GM04503 (cell line): Measurements from ENCODE around the gene PLOD3.
"Not testable (repeated sequence)": the region's sequence is repeated elsewhere in the genome, so short reads cannot be mapped to it uniquely, and the experiment has no call there.

Experiments used
- DNase-seq: peaks from one replicate; pipeline ENCODE4 v3.0.0-alpha.2; 2012; ENCODE audit warnings: low read depth

Gene PLOD3, protein sequence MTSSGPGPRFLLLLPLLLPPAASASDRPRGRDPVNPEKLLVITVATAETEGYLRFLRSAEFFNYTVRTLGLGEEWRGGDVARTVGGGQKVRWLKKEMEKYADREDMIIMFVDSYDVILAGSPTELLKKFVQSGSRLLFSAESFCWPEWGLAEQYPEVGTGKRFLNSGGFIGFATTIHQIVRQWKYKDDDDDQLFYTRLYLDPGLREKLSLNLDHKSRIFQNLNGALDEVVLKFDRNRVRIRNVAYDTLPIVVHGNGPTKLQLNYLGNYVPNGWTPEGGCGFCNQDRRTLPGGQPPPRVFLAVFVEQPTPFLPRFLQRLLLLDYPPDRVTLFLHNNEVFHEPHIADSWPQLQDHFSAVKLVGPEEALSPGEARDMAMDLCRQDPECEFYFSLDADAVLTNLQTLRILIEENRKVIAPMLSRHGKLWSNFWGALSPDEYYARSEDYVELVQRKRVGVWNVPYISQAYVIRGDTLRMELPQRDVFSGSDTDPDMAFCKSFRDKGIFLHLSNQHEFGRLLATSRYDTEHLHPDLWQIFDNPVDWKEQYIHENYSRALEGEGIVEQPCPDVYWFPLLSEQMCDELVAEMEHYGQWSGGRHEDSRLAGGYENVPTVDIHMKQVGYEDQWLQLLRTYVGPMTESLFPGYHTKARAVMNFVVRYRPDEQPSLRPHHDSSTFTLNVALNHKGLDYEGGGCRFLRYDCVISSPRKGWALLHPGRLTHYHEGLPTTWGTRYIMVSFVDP

DNA sequence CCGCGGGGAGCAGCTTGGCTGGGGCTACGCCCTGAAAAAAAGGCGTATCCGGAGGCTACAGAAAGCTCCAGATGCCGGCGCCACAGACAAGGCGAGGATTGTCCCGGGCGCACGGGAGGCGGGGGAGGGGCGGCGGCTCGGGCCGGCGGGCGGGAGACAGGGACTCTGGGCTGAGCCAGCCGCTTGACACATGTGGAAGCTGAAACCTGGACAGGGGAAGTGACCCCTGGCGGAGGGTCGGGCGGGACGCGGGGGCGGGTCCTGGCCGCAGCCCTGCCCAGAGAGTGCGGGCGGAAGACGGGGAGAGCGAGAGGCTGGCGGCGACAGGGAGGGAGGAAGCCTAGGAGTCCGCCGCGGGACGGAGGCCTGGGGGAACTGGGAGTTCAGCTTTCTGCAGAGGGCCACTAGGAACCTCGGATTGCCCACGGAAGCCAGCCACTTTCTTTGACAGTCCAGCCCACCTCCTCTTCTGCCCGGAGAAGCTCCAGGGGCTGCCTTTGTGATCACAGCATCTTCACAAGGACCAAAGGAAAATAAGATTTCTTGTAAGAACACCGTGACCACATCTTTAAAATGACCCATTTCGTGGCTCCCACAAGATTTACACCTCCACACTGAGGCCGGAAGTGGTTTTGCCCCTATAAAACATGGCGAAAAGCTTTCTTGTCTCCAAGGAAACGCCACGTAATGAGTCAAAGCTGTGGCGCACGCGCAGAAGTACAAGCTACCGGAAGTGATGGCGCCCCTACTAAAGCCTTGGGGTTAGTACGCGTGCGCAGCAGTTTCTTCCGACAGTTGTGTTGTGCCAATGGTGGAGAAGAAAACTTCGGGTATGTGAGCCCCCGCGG is at the start of gene PLOD3, which contains the start of gene ZNHIT1:
Gene PLOD3, minus strand, starts transcription at position 194 of the 848 bp plus-strand sequence. CDS start 307 bp downstream, outside the sequence.
Gene ZNHIT1, plus strand, starts transcription at position 778 of the 848 bp plus-strand sequence. Its CDS starts 31 bp downstream, at position 809.
- DNase-seq = peak; percentile 86

DNA sequence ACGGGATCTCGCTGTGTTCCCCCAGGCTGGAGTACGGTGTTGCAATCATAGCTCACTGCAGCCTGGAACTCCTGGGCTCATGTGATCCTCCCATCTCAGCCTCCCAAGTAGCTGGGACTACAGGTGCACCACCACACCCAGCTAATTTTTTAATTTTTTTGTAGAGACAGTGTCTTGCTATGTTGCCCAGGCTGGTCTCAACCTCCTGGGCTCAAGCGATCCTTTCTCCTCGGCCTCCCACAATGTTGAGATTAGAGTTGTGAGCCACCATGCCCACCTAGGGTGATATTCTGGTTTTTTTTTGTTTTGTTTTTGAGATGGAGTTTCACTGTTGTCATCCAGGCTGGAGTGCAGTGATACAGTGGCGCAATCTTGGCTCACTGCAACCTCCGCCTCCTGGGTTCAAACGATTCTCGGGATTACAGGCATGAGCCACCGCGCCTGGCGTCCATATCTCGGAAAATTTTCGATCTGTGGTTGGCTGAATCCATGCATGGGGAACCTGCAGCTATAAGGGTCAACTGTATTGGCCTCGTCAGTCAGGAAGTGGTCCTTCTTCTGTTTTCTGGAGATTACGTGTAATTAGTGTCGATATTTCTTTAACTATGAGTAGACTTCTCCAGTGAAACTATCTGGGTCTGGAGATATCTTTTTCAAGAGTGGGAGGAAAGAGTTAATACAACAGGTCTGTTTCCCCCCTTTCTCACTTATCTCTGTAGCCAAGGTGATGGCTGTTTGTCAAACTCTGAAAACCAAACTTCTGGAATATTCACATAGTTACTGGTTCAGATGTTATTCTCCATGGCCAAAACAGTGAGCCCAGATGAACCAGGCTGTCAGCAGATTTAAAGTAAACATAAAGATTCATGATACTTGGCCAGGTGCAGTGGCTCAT is 48.5 kb upstream of the PLOD3 start:
- no peak for DNase-seq

- not testable (repeated sequence) for DNase-seq
These were observed 46.8 kb upstream of the PLOD3 start for GRCh38 chr7:101264102-101264706.

DNA sequence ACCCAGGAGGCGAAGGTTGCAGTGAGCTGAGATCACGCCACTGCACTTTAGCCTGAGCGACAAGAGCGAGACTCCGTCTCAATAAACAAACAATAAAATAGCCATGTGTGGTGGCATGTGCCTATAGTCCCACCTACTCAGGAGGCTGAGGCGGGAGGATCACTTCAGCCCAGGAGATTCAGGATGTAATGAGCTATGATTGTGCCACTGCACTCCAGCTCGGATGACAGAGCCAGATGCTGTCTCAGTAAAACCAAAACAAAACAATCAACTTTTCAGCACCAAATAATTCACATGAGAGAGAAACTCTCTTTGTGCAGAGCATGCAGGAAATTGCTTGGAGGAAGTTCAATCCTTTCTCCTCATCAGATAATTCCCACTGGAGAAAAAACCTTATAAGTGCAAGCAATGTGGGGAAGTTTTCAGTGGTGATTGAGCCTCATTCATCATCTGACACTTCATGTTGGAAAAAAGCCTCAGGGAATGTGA is 40.9 kb upstream of the PLOD3 start:
- DNase-seq = peak; percentile 73

GRCh38 chr7:101255796-101256195 is 38.4 kb upstream of the PLOD3 start:
- no peak for DNase-seq

- DNase-seq = not testable (repeated sequence)
These were observed 35.8 kb upstream of the PLOD3 start for GRCh38 chr7:101253199-101253598.

DNA sequence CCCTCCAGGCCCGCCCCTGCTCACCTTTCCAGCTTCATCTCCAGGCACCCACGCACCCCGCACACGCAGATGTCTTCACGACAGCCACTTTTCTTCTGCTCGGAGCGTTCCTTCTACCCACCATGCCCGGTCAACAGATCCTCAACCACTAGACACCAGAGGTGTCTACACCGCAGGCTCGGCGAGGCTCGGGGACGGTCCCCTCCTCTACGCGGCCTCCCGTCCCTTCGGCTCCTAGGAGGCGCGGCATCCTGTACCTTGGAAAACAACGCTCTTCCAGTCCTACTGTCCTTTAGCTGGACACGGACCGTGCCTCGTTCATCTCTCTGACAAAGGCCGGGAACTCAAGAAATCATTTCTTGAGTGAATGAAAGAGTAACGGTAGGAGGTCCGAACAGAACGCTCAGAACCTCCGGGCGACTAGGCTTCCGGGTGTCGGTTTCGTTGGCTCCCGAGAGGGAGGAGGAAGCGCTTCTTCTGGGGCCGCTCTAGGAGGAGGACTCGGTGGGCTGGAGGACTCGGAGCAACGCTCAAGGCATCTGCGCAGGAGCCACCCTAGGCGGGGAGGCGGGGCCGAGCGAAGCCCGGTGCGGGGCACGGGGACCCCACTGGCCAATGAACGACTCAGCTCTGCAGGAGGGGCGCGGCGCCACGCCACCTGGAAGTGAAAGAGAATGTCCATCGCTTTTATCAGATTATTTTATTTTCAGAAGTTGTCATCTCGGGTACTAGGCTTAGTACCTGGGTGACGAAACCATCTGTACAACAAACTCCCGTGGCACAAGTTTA is 34.7 kb upstream of the PLOD3 start:
- peak; percentile 91 for DNase-seq

GRCh38 chr7:101250324-101250723 is 32.9 kb upstream of the PLOD3 start:
- DNase-seq = no peak

- DNase-seq = no peak
These were observed 30.9 kb upstream of the PLOD3 start for GRCh38 chr7:101248276-101248675.

GRCh38 chr7:101245147-101245668 is 27.8 kb upstream of the PLOD3 start:
- no peak for DNase-seq

DNA sequence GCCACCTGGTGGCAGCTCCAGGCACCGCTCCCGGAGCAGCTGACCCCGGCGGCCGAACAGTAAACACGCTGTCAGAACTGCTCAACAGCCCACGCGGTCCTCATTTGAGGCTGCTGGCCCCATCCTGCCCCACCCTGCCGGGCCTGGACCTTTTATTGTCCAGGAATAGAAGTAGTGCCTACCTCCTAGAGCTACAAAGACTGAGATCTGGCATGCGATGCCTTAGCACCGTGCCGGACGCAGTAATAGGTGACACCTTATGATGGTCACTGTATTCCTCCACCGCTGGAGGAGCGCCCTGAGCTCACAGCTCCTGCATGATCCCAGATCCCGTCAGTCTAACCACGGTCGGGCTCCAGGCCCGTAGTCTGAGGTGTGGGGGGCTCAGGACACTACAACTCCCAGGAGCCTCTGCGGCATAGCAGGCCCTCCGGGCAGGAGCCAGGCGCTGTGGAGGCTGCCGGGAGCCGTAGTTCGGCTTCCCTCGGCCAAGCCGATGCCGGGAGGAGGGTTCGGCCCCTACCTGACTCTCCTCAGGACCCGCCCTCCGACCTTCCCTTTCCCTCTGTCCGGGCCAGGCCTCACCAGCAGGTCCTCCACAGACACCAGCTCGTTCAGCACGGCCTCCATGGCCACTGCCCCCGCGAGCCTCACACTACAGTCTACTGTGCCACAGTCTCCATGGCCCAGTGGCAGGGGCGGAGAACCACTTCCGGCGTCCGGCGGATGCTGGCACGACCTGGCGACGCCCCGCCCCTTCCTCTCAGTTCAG is 27.2 kb upstream of the PLOD3 start, which contains the start of gene FIS1:
Gene FIS1, minus strand, starts transcription at position 707 of the 772 bp plus-strand sequence. Its CDS starts 77 bp downstream, at position 630.
- peak; percentile 51 for DNase-seq

DNA sequence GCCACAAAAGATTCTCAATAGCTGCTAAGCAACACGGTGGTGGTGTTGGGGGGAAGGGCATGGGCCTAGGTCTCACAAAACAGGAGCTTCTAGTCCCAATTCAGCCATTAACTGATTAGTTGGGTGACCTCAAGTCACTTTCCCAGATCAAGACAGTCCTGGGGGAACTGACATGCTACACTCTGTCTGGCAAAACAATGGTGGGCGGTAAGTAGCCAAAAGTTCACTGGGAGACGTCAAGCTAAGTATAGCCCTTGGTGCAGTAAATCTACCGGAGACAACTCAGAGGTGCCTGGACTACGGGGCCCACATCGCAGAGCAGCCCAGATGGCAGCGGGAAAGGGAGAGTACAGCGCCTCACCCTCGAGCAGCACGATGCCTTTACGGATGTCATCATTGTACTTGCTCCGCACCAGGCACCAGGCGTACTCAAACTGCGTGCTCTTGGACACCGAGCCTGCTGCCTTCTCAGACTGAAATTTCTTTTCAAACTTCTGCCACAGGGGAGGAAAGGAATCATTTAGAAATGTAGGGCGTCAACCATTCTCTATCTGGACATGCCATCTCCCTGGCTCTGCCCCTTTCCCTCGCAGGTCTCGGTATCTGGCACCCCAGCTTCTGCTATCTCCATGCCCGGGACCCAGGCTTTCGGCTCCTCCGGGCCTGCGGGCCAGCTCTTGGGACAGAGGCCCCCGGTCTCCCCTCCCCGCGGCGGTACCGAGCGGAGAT is 26.4 kb upstream of the PLOD3 start:
- no peak for DNase-seq

DNA sequence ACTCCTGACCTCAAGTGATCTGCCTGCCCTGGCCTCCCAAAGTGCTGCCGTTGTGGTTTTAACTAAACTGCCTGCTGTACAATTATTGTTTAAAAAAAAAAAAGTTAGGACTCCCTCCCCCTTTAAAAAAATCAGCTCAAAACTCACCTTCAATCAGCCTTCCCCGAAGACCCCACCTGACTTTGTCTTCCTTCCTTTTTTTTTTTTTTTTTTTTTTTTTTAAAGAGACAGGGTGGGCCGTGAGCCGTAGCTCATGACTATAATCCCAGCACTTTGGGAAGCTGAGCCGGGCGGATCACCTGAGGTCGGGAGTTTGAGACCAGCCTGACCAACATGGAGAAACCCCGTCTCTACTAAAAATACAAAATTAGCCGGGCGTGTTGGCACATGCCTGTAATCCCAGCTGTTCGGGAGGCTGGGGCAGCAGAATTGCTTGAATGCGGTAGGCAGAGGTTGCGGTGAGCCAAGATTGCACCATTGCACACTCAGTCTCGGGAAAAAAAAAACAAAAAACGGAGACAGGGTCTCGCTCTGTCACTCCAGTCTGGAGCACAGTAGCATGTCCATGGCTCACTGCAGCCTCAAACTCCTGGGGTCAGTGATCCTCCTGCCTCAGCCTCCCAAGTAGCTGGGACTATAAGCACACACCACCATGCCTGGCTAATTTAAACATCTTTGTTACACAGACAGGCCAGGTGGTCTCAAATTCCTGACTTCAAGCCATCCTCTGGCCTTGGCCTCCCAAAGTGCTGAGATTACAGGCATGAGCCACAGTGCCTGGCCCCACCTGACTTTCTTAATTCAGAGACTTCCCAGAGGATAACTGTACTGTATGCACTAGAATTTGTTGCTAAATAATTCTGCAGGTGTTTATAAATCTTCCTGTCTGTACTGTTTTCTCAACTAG is 24.3 kb upstream of the PLOD3 start:
- no peak for DNase-seq

DNA sequence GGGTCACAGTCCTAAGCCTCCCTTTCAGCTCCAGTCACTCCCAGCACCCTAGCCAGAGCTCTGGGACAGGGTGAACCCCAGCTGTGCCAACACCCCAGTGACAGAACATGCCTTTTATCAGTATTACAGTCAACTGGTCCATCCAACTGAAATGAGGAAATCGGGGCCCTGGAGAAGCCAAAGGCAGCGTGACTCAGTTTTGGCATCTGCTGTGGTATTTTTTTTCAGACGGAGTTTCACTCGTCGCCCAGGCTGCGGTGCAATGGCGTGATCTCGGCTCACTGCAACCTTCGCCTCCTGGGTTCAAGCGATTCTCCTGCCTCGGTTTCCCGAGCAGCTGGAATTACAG is 23.6 kb upstream of the PLOD3 start:
- no peak for DNase-seq

DNA sequence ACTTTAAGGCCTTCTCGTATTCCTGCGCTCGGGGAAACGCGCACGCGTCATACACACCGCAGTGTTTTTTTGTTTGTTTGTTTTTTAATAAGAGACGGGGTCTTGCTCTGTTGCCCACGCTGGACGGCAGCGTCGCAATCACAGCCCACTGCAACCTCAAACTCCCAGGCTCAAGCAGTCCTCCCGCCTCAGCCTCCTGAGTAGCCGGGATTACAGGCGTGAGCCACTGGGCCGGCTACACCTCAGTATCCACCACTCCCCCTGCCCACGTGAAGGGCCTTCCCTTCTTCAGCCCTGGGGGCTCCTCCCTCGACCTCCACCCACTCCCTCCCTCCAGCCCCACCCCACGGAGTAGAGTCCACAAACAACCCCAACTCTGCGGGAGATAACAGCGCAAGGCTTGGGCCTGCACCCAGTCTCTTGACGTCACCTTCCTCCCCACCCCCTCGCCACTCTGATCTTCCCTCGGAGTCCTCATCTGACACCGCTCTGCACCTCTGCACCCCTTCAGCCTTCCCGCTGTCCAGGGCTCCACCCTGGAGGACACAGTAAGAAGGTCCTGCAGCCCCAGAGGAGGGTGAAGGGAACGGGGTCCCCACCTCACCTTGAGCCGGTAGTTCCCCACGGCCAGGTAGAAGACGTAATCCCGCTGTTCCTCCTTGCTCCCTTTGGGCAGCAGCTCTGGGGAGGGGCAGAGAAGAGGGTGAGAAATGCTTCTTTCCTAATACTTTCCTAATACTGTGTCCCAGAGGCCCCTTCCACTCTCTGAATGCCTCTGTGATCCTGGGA is 23.0 kb upstream of the PLOD3 start:
- DNase-seq = no peak

DNA sequence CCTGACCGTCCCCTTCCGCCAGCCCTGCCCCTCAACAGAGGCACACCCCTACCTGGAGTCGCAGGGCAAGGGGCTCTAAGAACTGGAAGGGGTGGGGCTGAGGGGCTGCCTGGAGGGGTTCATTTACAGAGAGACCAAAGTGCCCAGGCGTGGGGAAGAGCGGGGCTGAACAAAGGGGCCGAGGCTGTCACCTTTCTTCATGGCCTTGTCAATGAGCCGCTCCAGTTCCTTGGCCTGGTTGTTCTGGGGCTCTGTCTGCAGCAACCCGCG is 22.5 kb upstream of the PLOD3 start:
- DNase-seq = no peak
